ENCODE data around the gene POFUT2.

Gene POFUT2

DNA sequence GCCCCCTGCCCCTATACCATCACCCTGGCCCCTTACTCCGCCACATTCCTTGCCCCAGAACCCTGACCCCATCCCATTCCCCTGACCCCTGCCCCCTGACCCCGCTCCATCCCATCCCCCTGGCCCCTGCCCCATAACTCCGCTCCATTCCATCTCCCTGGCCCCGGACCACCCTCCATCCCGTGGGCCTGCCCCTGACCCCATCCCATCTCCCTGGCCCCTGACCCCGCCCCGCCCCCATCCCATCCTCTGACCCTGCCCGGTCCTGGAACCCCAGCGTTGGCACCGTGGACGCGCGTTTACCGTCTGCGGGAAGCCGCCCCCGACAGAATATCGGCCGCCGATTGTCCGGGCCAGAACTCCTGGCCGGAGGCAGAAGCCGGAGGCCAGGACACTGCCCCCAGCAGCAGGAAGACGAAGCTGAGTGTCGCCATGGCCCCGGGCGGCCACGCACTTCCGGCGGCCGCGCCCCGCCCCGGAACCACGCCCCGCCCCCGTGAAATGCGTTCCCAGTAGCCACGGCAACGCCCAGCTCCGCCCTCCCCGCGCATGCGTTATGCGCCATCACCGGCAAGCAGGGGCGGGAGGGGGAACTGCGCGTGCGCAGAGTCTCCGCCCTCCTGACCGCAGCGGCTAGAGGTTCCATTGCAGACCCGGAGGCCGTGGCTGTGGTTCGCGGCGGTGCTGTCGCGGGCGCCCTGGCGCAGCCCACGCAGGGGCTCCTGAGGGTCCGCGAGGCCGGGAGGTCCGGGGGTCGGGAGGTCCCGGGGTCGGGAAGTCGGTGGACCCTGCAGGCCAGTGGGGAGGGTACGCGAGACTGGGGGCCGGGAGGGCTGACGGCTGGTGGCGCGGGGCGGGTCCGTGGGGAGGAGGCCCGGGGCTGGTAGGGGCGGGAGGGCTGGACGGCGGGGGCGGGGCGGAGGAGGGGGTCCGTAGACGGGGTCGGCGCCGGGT, at the start of gene POFUT2:
Gene POFUT2, minus strand, starts transcription at position 458 of the 954 bp plus-strand sequence. Its CDS starts 24 bp downstream, at position 434.
- peak; percentile 99 for DNase-seq (ENCODE audit: low read depth in 2 of 2, low spot score in 1 of 2)

DNA sequence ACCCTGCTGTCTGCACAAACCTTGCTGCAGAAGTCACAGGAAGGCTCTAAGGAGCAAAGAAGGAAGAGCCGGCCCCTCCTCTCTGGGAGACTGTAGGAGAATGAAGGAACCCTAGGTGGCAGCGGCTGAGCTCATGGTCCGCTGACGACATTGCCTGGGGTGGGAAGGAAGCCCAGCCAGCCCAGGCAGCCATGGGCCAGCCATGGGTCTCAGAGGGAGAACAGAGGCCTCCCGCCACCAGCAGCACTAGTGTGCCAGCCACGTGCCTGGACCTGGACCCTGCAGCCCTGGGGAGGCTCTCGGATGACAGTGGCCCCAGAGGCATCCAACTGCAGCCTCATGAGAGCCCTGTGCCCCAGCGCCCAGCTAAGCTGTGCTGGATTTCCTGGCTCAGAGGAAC, 49.2 kb upstream of the POFUT2 start:
- no peak for DNase-seq (ENCODE audit: low read depth in 2 of 2, low spot score in 1 of 2)

GRCh38 chr21:45336535-45336810, 48.8 kb upstream of the POFUT2 start:
- no peak for DNase-seq (ENCODE audit: low read depth in 2 of 2, low spot score in 1 of 2)

- DNase-seq (ENCODE audit: low read depth in 2 of 2, low spot score in 1 of 2), result no peak
These were observed 48.3 kb upstream of the POFUT2 start for GRCh38 chr21:45335761-45336534.

- no peak for DNase-seq (ENCODE audit: low read depth in 2 of 2, low spot score in 1 of 2)
These were observed 47.6 kb upstream of the POFUT2 start for GRCh38 chr21:45335151-45335760.

- DNase-seq (ENCODE audit: low read depth in 2 of 2, low spot score in 1 of 2), result no peak
These were observed 46.9 kb upstream of the POFUT2 start for GRCh38 chr21:45334591-45335081.

DNA sequence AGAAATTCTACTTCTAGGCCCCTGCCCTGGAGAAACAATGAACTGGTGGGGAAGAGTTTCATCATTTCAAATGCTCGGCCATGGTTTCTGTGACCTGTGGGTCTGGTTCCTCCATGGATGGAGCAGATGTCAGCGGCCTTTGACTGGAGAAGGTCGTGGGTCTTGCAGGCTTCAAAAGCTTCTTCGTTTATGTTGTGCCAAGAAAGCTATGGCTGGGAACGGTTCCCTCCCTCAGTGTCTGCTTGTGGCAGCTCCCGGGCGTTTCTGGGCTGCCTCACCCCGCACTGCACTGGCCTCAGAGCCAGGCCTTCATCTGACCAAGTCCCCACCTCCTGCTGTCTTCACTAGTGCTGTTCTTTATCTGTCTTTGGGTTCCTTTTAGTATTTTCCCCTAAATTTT, 46.4 kb upstream of the POFUT2 start:
- no peak for DNase-seq (ENCODE audit: low read depth in 2 of 2, low spot score in 1 of 2)

GRCh38 chr21:45333583-45334121, 46.0 kb upstream of the POFUT2 start:
- no peak for DNase-seq (ENCODE audit: low read depth in 2 of 2, low spot score in 1 of 2)

- no peak for DNase-seq (ENCODE audit: low read depth in 2 of 2, low spot score in 1 of 2)
These were observed 45.4 kb upstream of the POFUT2 start for GRCh38 chr21:45332981-45333582.

GRCh38 chr21:45332415-45332814, 44.7 kb upstream of the POFUT2 start:
- no peak for DNase-seq (ENCODE audit: low read depth in 2 of 2, low spot score in 1 of 2)

DNA sequence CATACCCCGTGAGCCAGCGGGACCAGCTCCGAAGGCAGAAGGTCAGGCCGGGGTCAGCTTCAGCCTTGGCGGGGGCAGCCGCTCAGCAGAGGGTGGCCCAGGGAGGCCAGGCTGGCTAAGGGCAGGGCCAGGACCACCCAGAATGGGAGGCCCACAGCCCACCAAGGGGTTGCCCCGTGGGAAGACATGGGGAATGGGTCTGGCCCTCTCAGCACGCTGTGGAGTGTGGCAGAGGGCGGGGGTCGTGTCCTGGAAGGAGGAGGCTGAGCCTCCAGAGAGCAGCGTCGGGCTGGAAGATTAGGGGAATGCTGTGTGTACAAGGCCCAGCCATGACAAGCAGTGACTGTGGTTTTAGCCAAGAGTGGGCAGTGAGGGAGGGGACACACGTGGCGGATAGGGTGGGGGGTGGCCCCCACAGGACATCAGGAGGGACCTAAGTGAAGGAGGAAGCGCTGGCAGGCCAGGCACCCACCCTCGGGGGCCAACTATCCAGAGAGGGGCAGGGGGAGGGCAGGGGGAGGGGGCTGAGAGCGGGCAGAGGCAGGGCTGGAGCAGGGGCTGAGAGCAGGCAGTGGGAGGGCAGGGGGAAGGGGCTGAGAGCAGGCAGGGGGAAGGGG, 43.9 kb upstream of the POFUT2 start:
- no peak for DNase-seq (ENCODE audit: low read depth in 2 of 2, low spot score in 1 of 2)

DNA sequence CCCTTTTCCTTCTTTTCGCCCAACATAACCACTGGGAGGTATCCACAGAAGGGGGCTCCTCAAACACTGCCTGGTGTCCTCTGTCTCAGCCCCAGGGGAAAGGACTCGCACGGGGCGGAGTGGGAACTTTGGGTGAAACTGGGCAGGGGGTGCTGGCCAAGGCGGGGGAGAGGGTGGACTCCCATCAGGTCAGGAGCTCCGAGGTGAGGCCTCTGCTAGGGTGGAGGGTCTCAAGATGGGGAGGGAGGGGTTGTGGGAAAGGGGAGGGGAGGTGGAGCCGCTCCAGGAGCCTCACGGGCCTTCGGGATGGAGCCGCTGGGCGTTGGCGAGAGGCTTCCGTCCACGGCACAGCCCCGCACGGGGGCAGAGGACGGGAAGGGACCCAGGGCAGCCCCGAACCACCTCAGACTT, 43.2 kb upstream of the POFUT2 start:
- no peak for DNase-seq (ENCODE audit: low read depth in 2 of 2, low spot score in 1 of 2)

DNA sequence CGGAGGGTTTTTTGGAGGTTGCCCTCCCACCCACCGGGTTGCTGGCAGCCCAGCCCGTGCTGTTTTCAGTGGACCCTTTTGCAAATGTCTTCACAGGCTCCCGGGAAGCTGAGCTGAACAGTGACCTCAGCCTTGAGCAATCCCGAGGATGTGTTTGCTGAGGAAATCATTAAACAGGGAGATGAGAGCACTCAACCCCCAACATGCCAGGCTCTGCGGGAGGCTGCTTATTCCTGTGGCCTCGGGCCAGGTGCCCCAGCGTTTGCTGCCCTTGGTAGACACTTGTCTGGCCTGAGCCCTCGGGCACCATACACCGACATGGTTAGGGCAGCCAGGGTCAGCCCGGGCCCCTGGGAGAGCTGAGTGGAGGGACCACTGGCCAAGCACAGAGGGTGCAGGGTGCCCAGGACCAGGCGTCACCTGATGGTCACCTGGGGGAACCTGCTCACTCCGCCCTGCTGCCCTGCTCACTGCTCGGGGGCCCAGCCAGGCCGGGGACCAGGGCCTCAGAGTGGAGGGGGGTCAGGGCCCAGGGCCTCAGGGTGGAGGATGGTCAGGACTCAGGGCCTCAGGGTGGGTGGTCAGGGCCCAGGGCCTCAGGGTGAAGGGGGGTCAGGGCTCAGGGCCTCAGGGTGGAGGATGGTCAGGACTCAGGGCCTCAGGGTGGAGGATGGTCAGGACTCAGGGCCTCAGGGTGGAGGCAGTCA, 42.5 kb upstream of the POFUT2 start:
- DNase-seq (ENCODE audit: low read depth in 2 of 2, low spot score in 1 of 2), result no peak

- no peak for DNase-seq (ENCODE audit: low read depth in 2 of 2, low spot score in 1 of 2)
These were observed 41.8 kb upstream of the POFUT2 start for GRCh38 chr21:45329261-45330074.

DNA sequence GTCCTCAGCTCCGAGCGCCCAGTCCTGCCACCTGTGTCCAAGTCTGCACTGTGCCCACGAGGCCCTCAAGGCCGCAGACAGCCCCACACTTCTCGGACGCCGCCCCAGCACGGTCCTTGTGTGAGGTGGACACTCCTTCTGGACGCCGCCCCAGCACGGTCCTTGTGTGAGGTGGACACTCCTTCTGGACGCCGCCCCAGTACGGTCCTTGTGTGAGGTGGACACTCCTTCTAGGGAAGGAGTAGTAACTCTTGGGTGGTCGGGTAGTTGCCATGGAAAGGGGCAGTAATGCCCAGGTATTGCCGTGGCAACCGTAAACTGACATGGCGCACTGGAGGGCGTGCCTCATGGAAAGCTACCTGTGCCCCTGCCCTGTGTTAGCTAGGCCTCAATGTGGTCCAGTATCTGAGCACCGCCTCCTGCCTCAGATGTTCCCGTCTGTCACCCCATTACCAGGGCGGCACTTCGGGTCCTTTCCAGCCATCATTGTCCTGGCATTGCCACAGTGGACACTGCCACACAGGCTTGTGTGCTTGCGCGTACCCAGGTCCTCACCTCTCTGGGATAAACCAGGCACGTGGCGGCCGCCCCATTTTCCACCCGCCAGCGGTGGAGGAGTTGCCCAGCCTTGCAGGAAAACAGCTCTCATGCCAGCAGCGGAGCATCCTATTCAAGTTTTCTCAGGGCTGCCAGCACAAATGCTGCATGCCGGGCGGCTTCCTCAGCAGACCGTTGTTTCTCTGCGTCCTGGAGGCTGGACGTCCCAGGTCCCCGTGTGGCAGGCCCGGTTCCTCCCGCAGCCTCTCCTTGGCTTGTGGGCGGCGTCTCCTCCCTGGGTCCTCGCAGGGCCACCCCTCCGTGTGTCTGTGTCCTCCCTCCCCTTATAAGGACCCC, 40.8 kb upstream of the POFUT2 start:
- DNase-seq (ENCODE audit: low read depth in 2 of 2, low spot score in 1 of 2), result no peak

DNA sequence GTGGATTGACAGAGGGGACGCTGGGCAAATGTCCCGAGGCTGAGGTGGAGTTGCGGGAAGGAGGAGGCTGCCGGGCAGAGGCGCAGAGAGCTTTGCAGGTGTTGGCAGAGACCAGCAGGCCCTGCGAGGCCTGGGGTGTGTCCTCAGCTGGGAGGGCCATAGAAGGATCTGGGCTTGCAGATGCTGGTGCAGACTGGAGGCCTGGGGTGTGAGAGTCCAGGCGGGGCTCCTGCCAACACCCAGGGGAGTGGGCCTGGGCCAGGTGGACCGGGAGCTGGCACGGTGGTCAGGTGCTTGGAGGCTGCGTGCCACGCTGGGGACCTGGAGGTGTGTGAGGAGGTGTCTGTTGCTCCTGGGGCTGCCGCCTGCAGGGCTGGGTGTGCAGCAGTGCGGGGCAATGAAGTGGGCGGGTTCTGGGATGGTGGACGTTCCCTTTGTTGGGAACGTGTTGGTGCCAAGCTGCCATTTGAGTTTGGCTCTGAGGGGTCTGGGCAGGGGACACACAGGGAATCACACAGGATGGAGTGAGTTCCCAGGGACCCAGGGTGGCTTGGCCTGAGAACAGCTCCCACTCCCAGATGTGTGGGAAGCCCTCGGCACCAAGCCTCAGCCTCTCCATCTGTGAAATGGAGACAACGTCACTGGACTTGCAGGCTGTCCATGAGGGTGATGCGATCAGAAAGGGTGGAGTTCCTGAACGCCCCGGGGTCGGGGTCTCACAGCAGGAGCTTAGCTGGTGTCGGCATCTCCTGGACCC, 39.9 kb upstream of the POFUT2 start:
- DNase-seq (ENCODE audit: low read depth in 2 of 2, low spot score in 1 of 2), result no peak

DNA sequence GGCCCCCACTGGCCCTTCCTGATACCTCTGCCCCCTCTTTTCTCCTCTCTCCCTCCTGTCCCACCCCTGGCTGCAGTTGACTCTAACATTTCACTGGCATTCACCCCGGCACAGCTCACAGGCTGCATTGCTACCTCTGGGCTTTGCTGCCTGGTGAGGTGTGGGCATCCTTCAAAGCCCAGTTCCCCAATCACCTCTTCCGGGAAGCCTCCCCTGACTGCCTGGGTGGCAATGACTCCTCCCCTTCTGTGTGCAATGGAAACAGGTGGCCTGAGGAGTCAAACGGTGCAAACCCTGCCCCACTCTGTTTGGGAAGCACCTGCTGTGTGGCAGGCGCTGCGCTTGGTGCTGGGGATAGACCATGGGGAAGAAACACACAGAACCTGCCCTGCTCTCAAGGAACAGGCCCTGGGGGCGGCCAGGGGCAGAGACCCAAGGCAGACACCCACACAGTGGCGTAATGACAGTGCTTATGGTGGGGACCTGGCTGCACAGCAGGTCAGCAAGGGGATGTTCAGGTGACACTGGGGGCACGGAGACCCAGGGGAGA, 39.3 kb upstream of the POFUT2 start:
- DNase-seq (ENCODE audit: low read depth in 2 of 2, low spot score in 1 of 2), result no peak

Data from stimulated activated CD8-positive, alpha-beta memory T cell treated with anti-CD3 and anti-CD28 coated beads, Interleukin-4, amount 100 ng/mL, for 1 hour (primary cell).